Natural killer cell (primary cell): Measurements from ENCODE around the gene APPL2. TPM values are rescaled to one million over a fixed set of nuclear protein-coding genes. Genes with fewer than 3 reads are reported as not detected.

Experiments used
- ATAC-seq, 3 donors: fragments of 150-1000 bp in 2 of 3; fragments of 200-7000 bp in 1 of 3; cut with Tn5 transposase; 1 replicate in 1 of 3; 2 replicates in 2 of 3; pipeline ENCODE4 v1.10.0; 2021; ENCODE audit warnings: mild to moderate bottlenecking in 2 of 3, moderate library complexity in 2 of 3
- DNase-seq, 2 donors: peaks; one replicate each; pipeline versions ENCODE4 v3.0.0 to v3.0.0-alpha.2; 2013 to 2021; ENCODE audit warnings: mixed read lengths in 1 of 2
- H3K27ac ChIP-seq: one replicate; pipeline ENCODE4 v1.5.1; 2013; ENCODE audit warnings: mild to moderate bottlenecking, low read length
- H3K27me3 ChIP-seq: one replicate; pipeline ENCODE4 v1.6.1; 2013; ENCODE audit warnings: low read length; ENCODE audit not compliant: control insufficient read depth, insufficient read depth
- H3K36me3 ChIP-seq: one replicate; pipeline ENCODE4 v1.6.1; 2013; ENCODE audit warnings: low read length; ENCODE audit not compliant: control insufficient read depth, insufficient read depth
- H3K4me1 ChIP-seq: one replicate; pipeline ENCODE4 v1.6.1; 2013; ENCODE audit warnings: low read length; ENCODE audit not compliant: control insufficient read depth, insufficient read depth
- H3K4me3 ChIP-seq: one replicate; pipeline ENCODE4 v1.5.1; 2013; ENCODE audit warnings: low read length
- H3K9me3 ChIP-seq: one replicate; pipeline ENCODE4 v1.6.1; 2013; ENCODE audit warnings: low read length; ENCODE audit not compliant: control insufficient read depth, insufficient read depth
- H3K27ac Mint-ChIP-seq, 2 donors: one replicate each; pipeline ENCODE4 v1.8.0; 2022; ENCODE audit warnings: mild to moderate bottlenecking in 2 of 2, mixed read lengths in 2 of 2, moderate library complexity in 1 of 2
- H3K27me3 Mint-ChIP-seq, 2 donors: one replicate each; pipeline ENCODE4 v1.8.0; 2022; ENCODE audit warnings: low read depth in 2 of 2, mixed read lengths in 2 of 2
- H3K36me3 Mint-ChIP-seq: one replicate; pipeline ENCODE4 v1.8.0; 2022; ENCODE audit warnings: mixed read lengths
- H3K4me1 Mint-ChIP-seq, 2 donors: one replicate each; pipeline ENCODE4 v1.8.0; 2022; ENCODE audit warnings: mixed read lengths in 2 of 2
- H3K4me3 Mint-ChIP-seq: one replicate; pipeline ENCODE4 v1.8.0; 2022; ENCODE audit warnings: mild to moderate bottlenecking, moderate library complexity, mixed read lengths
- H3K9me3 Mint-ChIP-seq, 2 donors: one replicate each; pipeline ENCODE4 v1.8.0; 2022; ENCODE audit warnings: mixed read lengths in 2 of 2
- WGBS: methylation state at CpG from one replicate; pipeline ENCODE4 v1.1.7; 2013; ENCODE audit warnings: missing lambda C conversion rate; ENCODE audit not compliant: insufficient coverage; 5-methylcytosine and 5-hydroxymethylcytosine counted together
- intact Hi-C: fragments of 100-400 bp; cut with micrococcal nuclease; formaldehyde crosslinking; loops from one replicate; pipeline ENCODE4 v1.14.2; 2022
- total RNA-seq, 4 donors: library from RNA; stranded (reverse); fragments of 120-200 nt in 1 of 4; gene quantifications; one replicate each; pipeline versions ENCODE4 v1.2.3 to v1.2.4, GENCODE V29; 2013 to 2022
- TF ChIP-seq, protein P1 (sequence below): fragments of 200-600 bp; IDR thresholded peaks from one replicate; pipeline ENCODE4 v1.8.0; 2022; ENCODE audit warnings: antibody characterized with exemption

The APPL2 gene
- total RNA-seq, 3 donors from 2014 or later (not counting 1 experiment from before 2014, with no cell fraction given) = 56.0 to 65.9 (median 64.2) TPM

DNA sequence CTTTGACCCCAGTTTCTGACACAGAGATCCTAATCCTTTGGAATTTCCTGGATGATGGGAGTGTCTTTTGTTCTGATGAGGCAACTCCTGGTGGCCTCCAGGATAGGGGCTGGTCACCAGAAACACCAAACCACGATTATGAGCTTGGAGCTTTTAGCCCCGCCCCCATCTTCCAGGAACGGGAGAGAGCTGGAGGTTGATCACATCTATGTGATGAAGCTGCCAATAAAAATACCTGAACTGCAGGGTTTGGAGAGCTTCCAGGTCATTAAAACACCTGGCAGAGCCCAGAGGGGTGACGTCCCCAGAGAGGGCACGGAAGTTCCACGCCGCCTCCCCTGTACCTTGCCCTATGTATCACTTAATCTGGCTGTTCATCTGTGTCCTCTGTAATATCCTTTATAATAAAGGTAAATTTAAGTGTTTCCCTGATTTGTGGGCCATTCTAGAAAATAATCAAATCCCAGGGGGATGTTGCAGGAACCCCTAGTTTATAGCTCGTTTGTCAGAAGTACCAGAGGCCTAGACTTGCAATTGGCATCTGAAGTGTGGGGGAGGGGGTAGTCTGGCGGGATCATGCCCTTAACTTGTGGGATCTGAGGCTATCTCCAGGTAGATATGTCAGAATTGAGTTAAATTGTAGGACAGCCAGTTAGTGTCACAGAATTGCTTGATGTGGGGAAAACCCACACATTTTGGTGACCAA is 21.2 kb downstream of the APPL2 start:
- H3K4me3 ChIP-seq = no peak overlapping the region
- Mint-ChIP-seq H3K9me3 (no peaks in the 10 kb centered on the region), H3K36me3 (peaks cover 23% of the 10 kb centered on the region), H3K4me3 (no peak overlapping the region), H3K27me3 (no peaks in the 10 kb centered on the region), H3K27ac (no peak overlapping the region), H3K4me1 (peaks cover 21 to 24% of the 10 kb centered on the region in 2 donors)
- 95% methylated on average over 6 of the region's 9 CpGs for WGBS
- H3K27ac ChIP-seq = no peak overlapping the region
- ATAC-seq (no peak), DNase-seq (no peak)
- H3K36me3 ChIP-seq = peaks cover 53% of the 10 kb centered on the region
- intact Hi-C loops = no loop called here
- no peaks in the 10 kb centered on the region for H3K4me1 ChIP-seq
- H3K27me3 ChIP-seq = no peaks in the 10 kb centered on the region
- TF ChIP-seq, protein P1, sequence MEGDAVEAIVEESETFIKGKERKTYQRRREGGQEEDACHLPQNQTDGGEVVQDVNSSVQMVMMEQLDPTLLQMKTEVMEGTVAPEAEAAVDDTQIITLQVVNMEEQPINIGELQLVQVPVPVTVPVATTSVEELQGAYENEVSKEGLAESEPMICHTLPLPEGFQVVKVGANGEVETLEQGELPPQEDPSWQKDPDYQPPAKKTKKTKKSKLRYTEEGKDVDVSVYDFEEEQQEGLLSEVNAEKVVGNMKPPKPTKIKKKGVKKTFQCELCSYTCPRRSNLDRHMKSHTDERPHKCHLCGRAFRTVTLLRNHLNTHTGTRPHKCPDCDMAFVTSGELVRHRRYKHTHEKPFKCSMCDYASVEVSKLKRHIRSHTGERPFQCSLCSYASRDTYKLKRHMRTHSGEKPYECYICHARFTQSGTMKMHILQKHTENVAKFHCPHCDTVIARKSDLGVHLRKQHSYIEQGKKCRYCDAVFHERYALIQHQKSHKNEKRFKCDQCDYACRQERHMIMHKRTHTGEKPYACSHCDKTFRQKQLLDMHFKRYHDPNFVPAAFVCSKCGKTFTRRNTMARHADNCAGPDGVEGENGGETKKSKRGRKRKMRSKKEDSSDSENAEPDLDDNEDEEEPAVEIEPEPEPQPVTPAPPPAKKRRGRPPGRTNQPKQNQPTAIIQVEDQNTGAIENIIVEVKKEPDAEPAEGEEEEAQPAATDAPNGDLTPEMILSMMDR = no peak
- H3K9me3 ChIP-seq = no peaks in the 10 kb centered on the region

DNA sequence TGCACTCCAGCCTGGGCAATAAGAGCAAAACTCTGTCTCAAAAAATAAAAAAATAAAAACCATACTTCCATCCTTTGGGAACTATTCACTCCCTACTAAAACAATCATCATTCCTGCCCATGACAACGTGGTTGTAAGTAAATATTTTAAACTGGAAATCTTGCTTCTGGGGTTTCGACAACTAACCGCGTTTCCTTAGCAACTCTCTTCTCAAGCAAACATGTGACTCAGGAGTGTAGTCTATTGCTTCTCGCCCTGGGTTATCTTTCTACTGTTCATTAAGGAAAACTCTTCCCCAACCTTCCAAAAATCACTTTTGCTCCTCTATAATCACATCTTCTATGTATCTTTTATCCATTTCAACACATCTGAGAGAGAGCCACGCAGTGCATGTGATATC is 21.8 kb downstream of the APPL2 start:
- no peak overlapping the region for H3K4me3 Mint-ChIP-seq
- no peaks in the 10 kb centered on the region for H3K27me3 Mint-ChIP-seq
- ATAC-seq = no peak
- H3K4me1 Mint-ChIP-seq = peaks cover 15 to 17% of the 10 kb centered on the region in 2 donors
- H3K9me3 ChIP-seq = no peaks in the 10 kb centered on the region
- no peak overlapping the region for H3K4me3 ChIP-seq
- no peaks in the 10 kb centered on the region for H3K9me3 Mint-ChIP-seq
- H3K36me3 ChIP-seq = peaks cover 53% of the 10 kb centered on the region
- 99% methylated on average over 5 of the region's 6 CpGs for WGBS
- H3K27ac ChIP-seq = no peak overlapping the region
- intact Hi-C loops = no loop called here
- H3K4me1 ChIP-seq = no peaks in the 10 kb centered on the region
- H3K27ac Mint-ChIP-seq = no peak overlapping the region
- H3K27me3 ChIP-seq = no peaks in the 10 kb centered on the region
- TF ChIP-seq, protein P1 = no peak
- peaks cover 25% of the 10 kb centered on the region for H3K36me3 Mint-ChIP-seq
- no peak for DNase-seq

DNA sequence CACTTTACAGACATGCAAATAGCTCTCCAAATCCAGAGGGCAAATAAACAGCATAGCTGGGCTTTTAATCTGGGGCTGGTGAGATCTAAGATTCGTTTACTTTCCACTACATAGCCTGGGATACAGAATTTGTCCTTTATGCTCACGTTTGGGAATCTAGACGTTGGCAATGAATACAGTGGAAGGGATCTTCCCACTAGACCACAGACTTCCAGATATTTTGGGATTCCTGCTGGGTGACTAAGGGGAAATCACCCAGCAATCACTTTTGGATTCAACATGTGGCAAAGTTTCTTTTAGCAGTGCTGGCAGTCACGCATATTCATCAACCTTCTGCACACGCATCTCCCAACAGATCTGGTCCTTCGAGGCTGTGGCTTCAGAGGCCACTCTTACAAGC is 23.5 kb downstream of the APPL2 start:
- ATAC-seq (no peak), DNase-seq (no peak)
- Histone ChIP-seq H3K4me1 (no peaks in the 10 kb centered on the region), H3K27me3 (no peaks in the 10 kb centered on the region), H3K36me3 (peaks cover 50% of the 10 kb centered on the region), H3K27ac (no peak overlapping the region), H3K9me3 (no peaks in the 10 kb centered on the region), H3K4me3 (no peak overlapping the region)
- no peaks in the 10 kb centered on the region for H3K9me3 Mint-ChIP-seq
- intact Hi-C loops = no loop called here
- TF ChIP-seq, protein P1 = no peak
- peaks cover 32% of the 10 kb centered on the region for H3K36me3 Mint-ChIP-seq
- H3K27me3 Mint-ChIP-seq = no peaks in the 10 kb centered on the region
- 98% methylated on average over 6 of the region's 6 CpGs for WGBS
- no peak overlapping the region for H3K4me3 Mint-ChIP-seq
- peaks cover 7 to 8% of the 10 kb centered on the region in 2 donors for H3K4me1 Mint-ChIP-seq
- no peak overlapping the region for H3K27ac Mint-ChIP-seq

GRCh38 chr12:105209091-105209490 is 26.9 kb downstream of the APPL2 start:
- TF ChIP-seq, protein P1 = no peak
- intact Hi-C loops = no loop called here
- whole genome bisulfite sequencing = 88% methylated on average over 2 of the region's 3 CpGs
- Histone ChIP-seq H3K27ac (no peak overlapping the region), H3K9me3 (no peaks in the 10 kb centered on the region), H3K4me3 (no peak overlapping the region), H3K4me1 (no peaks in the 10 kb centered on the region), H3K36me3 (peaks cover 55% of the 10 kb centered on the region), H3K27me3 (no peaks in the 10 kb centered on the region)
- Mint-ChIP-seq H3K27me3 (no peaks in the 10 kb centered on the region), H3K36me3 (peaks cover 20% of the 10 kb centered on the region), H3K27ac (no peak overlapping the region), H3K4me1 (peaks cover 7 to 8% of the 10 kb centered on the region in 2 donors), H3K4me3 (no peak overlapping the region), H3K9me3 (no peaks in the 10 kb centered on the region)
- DNase-seq = no peak
- ATAC-seq = no peak
